GM19240 (cell line): ENCODE data around the gene GDE1.
"Not testable (repeated sequence)": the region's sequence is repeated elsewhere in the genome, so short reads cannot be mapped to it uniquely, and the experiment has no call there.

Experiments
- DNase-seq: peaks from one replicate; pipeline ENCODE4 v3.0.0; 2011; ENCODE audit warnings: low spot score; ENCODE audit not compliant: insufficient read length

GDE1 gene

GRCh38 chr16:19521471-19522396, at the start of gene GDE1:
GDE1 (minus strand) TSS chr16:19522098; CDS start chr16:19521964, 134 bp downstream.
- peak; percentile 69 for DNase-seq

- DNase-seq: no peak
Measured at GRCh38 chr16:19567560-19567959, 45.7 kb upstream of the GDE1 start.

GRCh38 chr16:19566362-19566761, 44.5 kb upstream of the GDE1 start:
- no peak for DNase-seq

- no peak for DNase-seq
Measured at GRCh38 chr16:19563377-19563776, 41.5 kb upstream of the GDE1 start.

GRCh38 chr16:19560078-19560477, 38.2 kb upstream of the GDE1 start:
- no peak for DNase-seq

GRCh38 chr16:19559242-19559910, 37.5 kb upstream of the GDE1 start:
- no peak for DNase-seq

GRCh38 chr16:19555938-19556771, 34.3 kb upstream of the GDE1 start:
- DNase-seq: no peak

- DNase-seq: peak; percentile 68
Measured at GRCh38 chr16:19555186-19555937, 33.5 kb upstream of the GDE1 start, which contains the start of gene VPS35L. VPS35L (plus strand) TSS chr16:19555703; CDS start chr16:19555730, 27 bp downstream.

GRCh38 chr16:19549673-19550072, 27.8 kb upstream of the GDE1 start:
- no peak for DNase-seq

GRCh38 chr16:19548144-19548543, 26.2 kb upstream of the GDE1 start:
- no peak for DNase-seq

GRCh38 chr16:19543278-19543996, 21.5 kb upstream of the GDE1 start:
- not testable (repeated sequence) for DNase-seq

GRCh38 chr16:19542138-19542821, 20.4 kb upstream of the GDE1 start:
- no peak for DNase-seq

GRCh38 chr16:19540241-19540970, 18.5 kb upstream of the GDE1 start:
- DNase-seq: no peak

- DNase-seq: no peak
Measured at GRCh38 chr16:19532601-19533000, 10.7 kb upstream of the GDE1 start.

GRCh38 chr16:19528666-19529065, 6.8 kb upstream of the GDE1 start:
- no peak for DNase-seq

GRCh38 chr16:19527161-19527560, 5.3 kb upstream of the GDE1 start:
- DNase-seq: no peak

- DNase-seq: no peak
Measured at GRCh38 chr16:19525385-19525723, 3.5 kb upstream of the GDE1 start.

- no peak for DNase-seq
Measured at GRCh38 chr16:19524616-19525384, 2.9 kb upstream of the GDE1 start.

- no peak for DNase-seq
Measured at GRCh38 chr16:19524356-19524615, 2.4 kb upstream of the GDE1 start.
